NCI-H2196 treated with DMSO at 0.1 percent for 48 hours (cell line): Measurements from ENCODE around the gene ST3GAL4.
"Not testable (repeated sequence)": the region's sequence is repeated elsewhere in the genome, so short reads cannot be mapped to it uniquely, and the experiment has no call there.

Source experiments
- DNase-seq: peaks from one replicate; lab custom pipeline; 2025; ENCODE audit not compliant: unreplicated experiment; lab: John Stamatoyannopoulos, UW

Gene ST3GAL4

GRCh38 chr11:126355324-126355925 lies at the start of gene ST3GAL4:
Gene ST3GAL4, plus strand, starts transcription at chr11:126355686. Its CDS starts 50,470 bp downstream, at chr11:126406156.
- peak; percentile 28 for DNase-seq

GRCh38 chr11:126305699-126306098 lies 49.8 kb upstream of the ST3GAL4 start:
- DNase-seq: no peak

- no peak for DNase-seq
Measured at GRCh38 chr11:126307706-126308105, 47.8 kb upstream of the ST3GAL4 start.

GRCh38 chr11:126308271-126308671 lies 47.2 kb upstream of the ST3GAL4 start:
- no peak for DNase-seq

- not testable (repeated sequence) for DNase-seq
Measured at GRCh38 chr11:126308771-126309170, 46.7 kb upstream of the ST3GAL4 start.

GRCh38 chr11:126310200-126310991 lies 45.1 kb upstream of the ST3GAL4 start:
- DNase-seq: peak; percentile 37

- no peak for DNase-seq
Measured at GRCh38 chr11:126310992-126311310, 44.5 kb upstream of the ST3GAL4 start.

GRCh38 chr11:126311401-126312291 lies 43.8 kb upstream of the ST3GAL4 start:
- DNase-seq: no peak

- no peak for DNase-seq
Measured at GRCh38 chr11:126312961-126313360, 42.5 kb upstream of the ST3GAL4 start.

- no peak for DNase-seq
Measured at GRCh38 chr11:126313826-126314225, 41.7 kb upstream of the ST3GAL4 start.

GRCh38 chr11:126317432-126317755 lies 38.1 kb upstream of the ST3GAL4 start:
- no peak for DNase-seq

GRCh38 chr11:126317756-126318573 lies 37.5 kb upstream of the ST3GAL4 start:
- peak; percentile 61 for DNase-seq

GRCh38 chr11:126318574-126319373 lies 36.7 kb upstream of the ST3GAL4 start:
- peak; percentile 51 for DNase-seq

- no peak for DNase-seq
Measured at GRCh38 chr11:126319374-126319740, 36.1 kb upstream of the ST3GAL4 start.

- no peak for DNase-seq
Measured at GRCh38 chr11:126322996-126323395, 32.5 kb upstream of the ST3GAL4 start.

- no peak for DNase-seq
Measured at GRCh38 chr11:126327281-126328000, 28.0 kb upstream of the ST3GAL4 start.

GRCh38 chr11:126328001-126328390 lies 27.5 kb upstream of the ST3GAL4 start:
- no peak for DNase-seq

GRCh38 chr11:126328444-126328843 lies 27.0 kb upstream of the ST3GAL4 start:
- no peak for DNase-seq

GRCh38 chr11:126328938-126329643 lies 26.4 kb upstream of the ST3GAL4 start:
- DNase-seq: no peak
